OCI-LY3 (cell line): ENCODE data around the gene GEN1.

Source experiments
- H2AFZ ChIP-seq: fragments of 200-600, 300-600 bp; shearing (Covaris generic); 2 replicates; pipeline ENCODE4 v1.6.0; 2014; ENCODE audit warnings: antibody characterized with exemption, low read depth, low read length
- H3K27ac ChIP-seq: fragments of 200-600, 300-600 bp; sonication (generic); 2 replicates; pipeline ENCODE4 v1.5.1; 2014; ENCODE audit warnings: mild to moderate bottlenecking, low read length, moderate library complexity, mixed read lengths
- H3K27me3 ChIP-seq: fragments of 200-600, 300-600 bp; sonication (generic); 2 replicates; pipeline ENCODE4 v1.6.1; 2014; ENCODE audit warnings: low read depth, low read length, mixed read lengths
- H3K36me3 ChIP-seq: fragments of 200-600, 300-600 bp; sonication (generic); replicated peaks from 2 replicates; pipeline ENCODE3; 2014; ENCODE audit warnings: low read depth, low read length, mixed read lengths
- H3K4me1 ChIP-seq: fragments of 300-600, 200-600 bp; sonication (generic); 2 replicates; pipeline ENCODE4 v1.6.1; 2014; ENCODE audit warnings: low read length, mixed read lengths
- H3K4me2 ChIP-seq: fragments of 200-600, 300-600 bp; sonication (generic); 2 replicates; pipeline ENCODE4 v1.6.1; 2014; ENCODE audit warnings: low read length, mixed read lengths
- H3K4me3 ChIP-seq: fragments of 300-600, 200-600 bp; sonication (generic); 2 replicates; pipeline ENCODE4 v1.5.1; 2014; ENCODE audit warnings: antibody characterized with exemption, mild to moderate bottlenecking, low read length, moderate library complexity
- H3K79me2 ChIP-seq: fragments of 300-600, 200-600 bp; shearing (Covaris generic); 2 replicates; pipeline ENCODE4 v1.6.1; 2014; ENCODE audit warnings: mild to moderate bottlenecking, low read length, mixed read lengths
- H3K9ac ChIP-seq: fragments of 300-600, 200-600 bp; shearing (Covaris generic); 2 replicates; pipeline ENCODE4 v1.6.0; 2014; ENCODE audit warnings: mild to moderate bottlenecking, low read length, moderate library complexity
- H3K9me3 ChIP-seq: fragments of 200-600, 300-600 bp; shearing (Covaris generic); 2 replicates; pipeline ENCODE4 v1.6.1; 2014; ENCODE audit warnings: low read length, mixed read lengths; ENCODE audit not compliant: insufficient read depth
- H4K20me1 ChIP-seq: fragments of 200-600, 300-600 bp; sonication (generic); 2 replicates; pipeline ENCODE4 v1.6.1; 2016; ENCODE audit warnings: low read length, mixed read lengths; ENCODE audit not compliant: insufficient read depth
- CTCF ChIP-seq: fragments of 200-600, 300-600 bp; sonication (generic); IDR thresholded peaks from 2 replicates; pipeline ENCODE4 v1.5.1; 2014; ENCODE audit warnings: antibody characterized with exemption, low read length, low read depth
- EZH2phosphoT487 ChIP-seq: fragments of 200-600 bp; shearing (Covaris generic); IDR thresholded peaks from 2 replicates; pipeline ENCODE4 v1.6.1; 2018; ENCODE audit warnings: antibody characterized with exemption, mixed run types, low read depth

The GEN1 gene

GRCh38 chr2:17793803-17794354 is 39.9 kb downstream of the GEN1 start:
- TF ChIP-seq CTCF (no peak), EZH2phosphoT487 (no peak)
- Histone ChIP-seq H3K4me2 (peak overlapping the region; percentile 74), H3K36me3 (no peaks in the 10 kb centered on the region), H3K79me2 (no peaks in the 10 kb centered on the region), H3K4me3 (peak overlapping the region; percentile 45), H3K4me1 (peaks cover 81% of the 10 kb centered on the region), H3K9ac (peak overlapping the region; percentile 74), H3K27me3 (no peaks in the 10 kb centered on the region), H2AFZ (no peak overlapping the region), H3K27ac (peak overlapping the region; percentile 96), H3K9me3 (no peaks in the 10 kb centered on the region), H4K20me1 (no peaks in the 10 kb centered on the region)

- Histone ChIP-seq H3K4me1 (peaks cover 82% of the 10 kb centered on the region), H3K9me3 (no peaks in the 10 kb centered on the region), H3K4me3 (no peak overlapping the region), H3K4me2 (peak overlapping the region; percentile 74), H2AFZ (peak overlapping the region; percentile 25; the same call in 1 of the 2 replicates), H4K20me1 (no peaks in the 10 kb centered on the region), H3K79me2 (no peaks in the 10 kb centered on the region), H3K27me3 (no peaks in the 10 kb centered on the region), H3K36me3 (no peaks in the 10 kb centered on the region), H3K27ac (peak overlapping the region; percentile 96), H3K9ac (peak overlapping the region; percentile 74)
- TF ChIP-seq CTCF (no peak), EZH2phosphoT487 (no peak)
These were observed 41.4 kb downstream of the GEN1 start for GRCh38 chr2:17795309-17795708.

- TF ChIP-seq EZH2phosphoT487 (no peak), CTCF (no peak)
- H3K4me2 ChIP-seq = no peak overlapping the region
- H3K27ac ChIP-seq = no peak overlapping the region
- H3K9ac ChIP-seq = no peak overlapping the region
- no peaks in the 10 kb centered on the region for H3K9me3 ChIP-seq
- no peak overlapping the region for H3K4me3 ChIP-seq
- no peaks in the 10 kb centered on the region for H3K36me3 ChIP-seq
- H3K79me2 ChIP-seq = peaks cover 13% of the 10 kb centered on the region
- no peak overlapping the region for H2AFZ ChIP-seq
- no peaks in the 10 kb centered on the region for H4K20me1 ChIP-seq
- H3K4me1 ChIP-seq = peaks cover 81% of the 10 kb centered on the region
- H3K27me3 ChIP-seq = no peaks in the 10 kb centered on the region
These were observed 44.4 kb downstream of the GEN1 start for GRCh38 chr2:17798338-17798737.

- no peaks in the 10 kb centered on the region for H3K9me3 ChIP-seq
- H3K36me3 ChIP-seq = no peaks in the 10 kb centered on the region
- peak overlapping the region; percentile 65 for H3K4me3 ChIP-seq
- H4K20me1 ChIP-seq = no peaks in the 10 kb centered on the region
- H3K27me3 ChIP-seq = no peaks in the 10 kb centered on the region
- H3K4me1 ChIP-seq = peaks cover 79% of the 10 kb centered on the region
- peak overlapping the region; percentile 35; the same call in 1 of the 2 replicates for H2AFZ ChIP-seq
- H3K4me2 ChIP-seq = peak overlapping the region; percentile 71
- H3K79me2 ChIP-seq = peaks cover 13% of the 10 kb centered on the region
- peak overlapping the region; percentile 61 for H3K9ac ChIP-seq
- TF ChIP-seq EZH2phosphoT487 = no peak
- no peak for TF ChIP-seq CTCF
- H3K27ac ChIP-seq = peak overlapping the region; percentile 53
These were observed 45.6 kb downstream of the GEN1 start for GRCh38 chr2:17799301-17800120.
